Stimulated activated CD4-positive, alpha-beta T cell treated with anti-CD3 and anti-CD28 coated beads, Interleukin-15, amount 100 ng/mL, for 48 hours (primary cell): ENCODE results near the gene C6orf136.
"Not testable (repeated sequence)": the region's sequence is repeated elsewhere in the genome, so short reads cannot be mapped to it uniquely, and the experiment has no call there.

ENCODE experiments used
- DNase-seq, 2 donors: peaks; one replicate each; pipeline ENCODE4 v3.0.0-alpha.2; 2020; ENCODE audit warnings: low read depth in 2 of 2

The C6orf136 gene

DNA sequence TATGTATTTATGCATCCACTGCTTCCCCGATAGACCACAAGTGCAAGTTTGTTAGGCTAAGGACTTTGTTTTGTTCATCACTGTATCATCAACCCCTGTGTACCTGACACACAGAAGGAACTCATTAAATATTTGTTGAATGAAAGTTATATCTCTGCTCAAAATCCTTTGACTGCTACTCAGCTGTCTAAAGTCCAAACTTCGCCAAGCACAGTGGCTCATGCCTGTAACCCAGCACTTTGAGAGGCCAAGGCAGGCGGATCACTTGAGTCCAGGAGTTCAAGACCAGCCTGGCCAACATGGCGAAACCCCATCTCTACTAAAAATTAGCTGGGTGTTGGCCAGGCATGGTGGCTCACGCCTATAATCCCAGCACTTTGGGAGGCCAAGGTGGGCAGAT, 11.0 kb downstream of the C6orf136 start:
- not testable (repeated sequence) for DNase-seq

DNA sequence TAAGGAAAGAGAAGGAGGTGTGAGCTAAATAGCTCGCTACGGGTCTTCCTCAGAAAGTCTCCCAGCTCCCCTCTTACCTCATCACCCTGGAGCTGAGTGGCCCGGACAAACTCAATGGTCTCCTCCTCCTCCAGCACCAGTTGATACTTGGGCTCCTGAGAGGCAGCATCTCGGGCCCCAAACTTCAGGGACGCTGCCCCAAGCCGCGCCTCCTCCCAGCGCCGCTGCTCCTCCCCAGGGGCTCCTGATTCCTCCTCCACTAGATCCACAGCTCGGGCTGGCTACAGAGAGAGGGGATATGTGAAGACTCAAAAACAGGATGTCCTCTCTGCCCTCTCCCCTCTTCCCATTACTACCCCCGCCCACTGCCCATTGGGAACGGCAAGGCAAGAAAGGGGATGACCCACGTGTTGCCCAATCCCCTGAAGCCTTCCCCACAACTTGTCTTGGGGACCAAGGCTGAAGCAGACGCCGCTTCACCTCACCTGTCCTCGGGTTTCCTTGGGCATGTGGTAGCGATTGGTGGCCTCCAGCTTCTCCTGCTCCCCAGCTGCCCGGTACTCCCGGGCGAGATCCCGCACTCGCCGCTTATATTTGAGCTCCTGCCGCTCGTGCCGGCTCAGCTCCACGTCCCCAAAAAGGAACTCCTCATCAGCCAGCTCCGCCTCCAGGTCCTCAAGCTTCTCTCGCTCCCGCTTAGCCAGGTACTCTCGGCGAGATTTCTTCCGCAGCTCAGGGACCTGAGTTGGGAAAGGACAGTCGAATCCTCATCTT, 18.2 kb downstream of the C6orf136 start:
- DNase-seq: no peak

DNA sequence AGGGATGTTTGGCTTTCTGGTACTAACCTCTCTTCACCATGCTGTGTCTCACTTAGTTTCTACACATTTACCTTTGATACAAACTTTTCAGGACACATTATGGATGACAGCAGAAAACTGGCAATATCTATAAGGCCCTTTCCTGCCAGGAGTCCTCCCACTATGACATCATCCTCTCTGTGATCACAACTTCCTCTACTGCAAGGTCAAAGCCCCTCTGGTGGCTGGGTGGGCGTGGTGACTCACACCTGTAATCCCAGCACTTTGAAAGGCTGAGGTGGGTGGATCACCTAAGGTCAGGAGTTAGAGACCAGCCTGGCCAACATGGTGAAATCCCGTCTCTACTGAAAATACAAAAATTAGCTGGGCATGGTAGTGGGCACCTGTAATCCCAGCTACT, 19.4 kb downstream of the C6orf136 start:
- peak in 1 of 2 donors; percentile 29 for DNase-seq

DNA sequence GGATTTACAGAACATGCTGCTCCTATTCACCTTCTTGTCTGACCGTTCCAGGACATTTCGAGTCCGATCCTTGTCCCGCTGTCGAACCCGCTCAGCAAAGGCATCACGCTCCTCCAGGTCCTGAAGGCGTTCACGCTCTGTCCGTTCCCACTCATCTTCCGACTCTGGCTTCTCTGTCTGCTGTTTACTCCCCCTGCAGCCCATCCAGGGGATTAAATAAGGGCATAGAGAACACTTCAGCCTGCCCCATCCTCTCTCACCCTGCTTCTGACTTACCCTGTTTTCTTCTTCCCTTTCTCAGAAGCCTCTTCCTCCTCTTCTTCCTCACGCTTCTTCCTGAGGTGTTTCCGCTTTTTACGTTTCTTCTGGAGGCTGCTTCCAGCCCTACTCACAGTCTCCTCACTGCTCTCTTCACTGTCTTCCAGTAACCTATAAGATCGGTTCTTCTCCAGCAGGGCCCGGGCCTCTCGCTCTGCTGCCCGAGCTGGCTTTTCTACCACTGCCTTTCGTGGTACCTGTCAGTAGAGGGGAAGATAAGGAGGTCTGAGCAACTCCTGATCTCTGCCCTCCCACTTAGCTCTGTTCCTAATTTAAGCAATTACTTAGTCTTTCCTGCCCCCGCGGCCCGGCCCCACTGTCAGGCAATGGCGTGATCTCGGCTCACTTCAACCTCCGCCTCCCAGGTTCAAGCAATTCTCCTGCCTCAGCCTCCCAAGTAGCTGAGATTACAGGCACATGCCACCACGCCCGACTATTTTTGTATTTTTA, 24.0 kb downstream of the C6orf136 start:
- DNase-seq: no peak

DNA sequence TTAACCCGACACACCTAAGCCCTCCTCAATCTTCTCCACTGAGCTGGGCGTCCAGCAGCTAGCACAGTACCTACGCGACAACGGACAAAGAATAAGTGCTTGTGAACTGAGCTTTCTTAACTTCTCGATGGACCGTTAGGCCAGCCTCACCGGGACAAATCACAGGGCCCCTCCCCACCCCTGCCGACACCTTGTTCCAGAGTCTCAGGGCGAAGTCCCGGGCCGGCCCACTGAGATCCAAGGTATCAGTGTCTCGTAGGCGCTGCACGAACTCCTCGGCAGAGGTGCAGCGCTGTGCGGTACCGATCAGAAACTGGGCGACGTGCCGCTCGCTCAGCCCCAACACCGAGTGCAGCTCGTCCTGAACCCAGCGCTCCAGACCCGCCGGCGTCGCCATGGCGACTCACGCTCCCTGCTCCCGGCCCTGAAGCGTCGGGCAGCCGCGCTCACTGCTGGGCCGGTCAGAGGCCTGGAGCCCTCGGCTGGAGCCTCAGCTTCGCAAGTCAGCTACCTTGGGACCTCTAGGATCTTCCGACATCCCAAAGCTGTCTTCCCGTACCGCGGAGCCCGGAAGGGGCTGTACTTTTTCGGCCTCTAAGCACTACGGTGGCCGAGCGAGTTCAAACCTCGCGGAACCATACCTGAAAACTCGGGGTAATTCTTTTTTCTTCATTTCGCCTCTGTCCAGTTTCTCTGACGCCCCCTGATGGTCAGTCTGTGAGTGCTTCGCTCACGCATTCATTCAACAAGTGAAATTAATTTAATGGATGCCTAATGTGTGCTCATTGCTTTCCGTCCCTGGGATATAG, 25.7 kb downstream of the C6orf136 start, which contains the start of gene DHX16:
Gene DHX16, minus strand, starts transcription at position 562 of the 809 bp plus-strand sequence. Its CDS starts 165 bp downstream, at position 397.
- peak; percentile 77 to 89 for DNase-seq

DNA sequence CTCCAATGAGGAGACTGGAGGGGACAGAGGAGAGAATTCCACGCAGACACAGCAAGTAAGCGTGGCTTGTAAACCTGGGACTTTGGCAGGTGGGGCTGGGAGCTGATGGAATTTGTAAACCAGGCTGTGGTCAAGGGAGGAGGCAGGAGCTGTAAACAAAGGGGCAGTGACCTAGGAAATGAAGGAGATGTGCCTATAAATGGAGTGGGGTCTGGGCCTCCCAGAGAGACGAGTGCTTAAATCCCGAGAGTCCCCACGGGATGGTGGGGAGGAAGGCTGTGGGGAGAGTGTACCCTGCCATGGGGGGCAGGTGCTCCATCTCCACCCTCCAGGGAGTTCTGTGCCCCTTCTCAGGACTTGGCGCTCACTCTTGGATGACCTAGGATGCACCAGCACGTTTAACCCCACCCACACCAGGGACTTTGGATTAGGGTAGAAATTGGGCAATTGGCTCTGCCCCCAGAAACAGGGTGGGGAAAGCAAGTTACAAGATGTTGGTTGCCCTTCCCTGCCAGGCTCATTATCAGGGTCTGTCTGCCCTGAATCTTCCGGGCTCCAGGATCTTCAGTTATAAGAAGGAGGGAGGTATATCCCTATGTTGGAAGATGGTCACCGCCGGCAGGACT, 29.8 kb downstream of the C6orf136 start:
- no peak for DNase-seq

DNA sequence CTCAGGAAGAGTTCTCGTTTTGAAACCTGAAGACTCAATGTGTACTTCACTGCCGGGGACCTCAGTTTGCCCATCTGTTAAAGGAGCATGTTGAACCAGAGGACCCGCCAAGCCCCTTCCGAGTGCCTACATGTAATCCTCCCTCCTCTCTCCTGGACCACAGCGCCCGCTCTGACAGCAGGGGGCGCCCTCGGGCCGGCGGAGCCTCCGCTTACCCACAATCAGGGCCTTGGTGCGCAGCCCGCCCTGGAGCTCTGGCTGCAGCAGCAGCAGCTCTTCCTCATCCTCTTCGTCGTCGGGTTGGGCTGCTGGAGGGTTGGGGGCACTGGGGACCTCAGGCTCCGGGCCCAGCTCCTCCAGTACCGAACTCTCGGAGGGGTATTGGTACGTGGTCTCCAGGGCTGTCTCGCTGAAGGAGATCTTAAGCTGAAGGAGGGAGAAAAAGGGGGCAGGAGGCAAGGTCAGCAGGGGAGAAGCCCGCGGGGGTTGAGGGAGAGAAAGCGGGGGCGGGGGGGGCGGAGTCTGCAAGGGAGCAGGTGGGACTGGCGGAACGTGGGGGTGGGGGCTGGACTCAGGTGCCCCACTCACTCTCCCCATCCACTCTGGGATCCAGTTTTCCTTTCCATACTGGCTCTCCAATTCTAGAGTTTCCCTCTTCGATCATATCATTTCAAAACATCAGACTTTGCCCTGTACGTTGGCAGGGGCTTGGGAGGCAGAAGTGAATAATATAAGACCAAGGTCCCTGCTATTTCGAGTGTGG, 32.2 kb downstream of the C6orf136 start:
- peak; percentile 80 to 90 for DNase-seq

DNA sequence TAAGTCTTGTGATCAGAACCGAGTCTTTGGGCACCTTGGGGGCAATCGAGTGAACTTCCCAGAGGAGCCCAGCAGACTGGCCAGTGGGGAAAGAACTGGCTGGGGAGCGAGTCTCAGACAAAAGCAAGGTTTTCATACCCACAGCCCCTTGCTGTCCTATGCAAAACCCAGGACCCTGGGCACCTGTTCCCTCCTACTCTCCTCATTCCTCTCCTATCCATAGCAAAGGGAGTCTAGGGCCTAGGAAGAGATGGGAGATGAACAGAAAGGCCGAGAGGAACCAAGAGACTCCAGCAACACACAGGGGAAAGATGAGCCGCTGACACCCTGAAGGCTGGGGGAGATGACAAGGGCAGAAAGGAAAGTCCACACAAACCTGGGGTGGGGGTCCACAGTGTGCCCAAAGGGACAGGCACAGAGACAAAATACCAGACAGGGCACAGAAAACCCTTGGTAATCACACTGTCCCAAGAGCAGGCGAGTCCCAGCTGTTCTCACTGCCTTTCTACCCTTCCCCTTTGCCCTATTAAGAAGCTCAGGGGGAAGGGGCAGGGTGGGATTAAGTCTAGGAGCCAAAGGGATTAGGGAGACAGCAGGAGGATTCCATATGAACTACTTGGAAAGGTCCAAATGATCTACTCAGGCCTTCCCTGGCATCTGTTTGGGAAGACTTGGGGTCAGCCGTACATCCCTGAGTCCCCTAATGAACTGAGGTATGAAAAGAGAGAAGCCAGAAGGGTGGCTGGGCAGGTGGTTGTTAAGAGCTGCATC, 33.0 kb downstream of the C6orf136 start:
- no peak for DNase-seq

DNA sequence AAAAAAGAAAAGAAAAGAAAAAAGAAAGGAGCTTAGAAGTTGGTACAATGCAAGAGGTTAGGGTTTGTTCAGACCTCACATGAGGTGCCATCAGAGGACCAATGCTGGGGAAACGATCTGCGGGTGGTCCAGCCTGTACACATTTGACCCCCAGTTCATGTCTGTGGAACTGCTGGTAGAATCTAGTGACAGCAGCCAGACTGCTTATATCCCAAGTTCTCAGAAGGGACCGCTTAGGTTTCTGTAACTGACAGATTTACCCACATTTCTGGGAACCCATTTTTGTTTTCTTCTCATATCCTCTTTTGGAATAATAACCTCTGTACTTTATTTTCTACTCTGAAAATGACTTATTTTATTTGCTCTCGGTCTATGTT, 34.8 kb downstream of the C6orf136 start:
- DNase-seq: no peak

DNA sequence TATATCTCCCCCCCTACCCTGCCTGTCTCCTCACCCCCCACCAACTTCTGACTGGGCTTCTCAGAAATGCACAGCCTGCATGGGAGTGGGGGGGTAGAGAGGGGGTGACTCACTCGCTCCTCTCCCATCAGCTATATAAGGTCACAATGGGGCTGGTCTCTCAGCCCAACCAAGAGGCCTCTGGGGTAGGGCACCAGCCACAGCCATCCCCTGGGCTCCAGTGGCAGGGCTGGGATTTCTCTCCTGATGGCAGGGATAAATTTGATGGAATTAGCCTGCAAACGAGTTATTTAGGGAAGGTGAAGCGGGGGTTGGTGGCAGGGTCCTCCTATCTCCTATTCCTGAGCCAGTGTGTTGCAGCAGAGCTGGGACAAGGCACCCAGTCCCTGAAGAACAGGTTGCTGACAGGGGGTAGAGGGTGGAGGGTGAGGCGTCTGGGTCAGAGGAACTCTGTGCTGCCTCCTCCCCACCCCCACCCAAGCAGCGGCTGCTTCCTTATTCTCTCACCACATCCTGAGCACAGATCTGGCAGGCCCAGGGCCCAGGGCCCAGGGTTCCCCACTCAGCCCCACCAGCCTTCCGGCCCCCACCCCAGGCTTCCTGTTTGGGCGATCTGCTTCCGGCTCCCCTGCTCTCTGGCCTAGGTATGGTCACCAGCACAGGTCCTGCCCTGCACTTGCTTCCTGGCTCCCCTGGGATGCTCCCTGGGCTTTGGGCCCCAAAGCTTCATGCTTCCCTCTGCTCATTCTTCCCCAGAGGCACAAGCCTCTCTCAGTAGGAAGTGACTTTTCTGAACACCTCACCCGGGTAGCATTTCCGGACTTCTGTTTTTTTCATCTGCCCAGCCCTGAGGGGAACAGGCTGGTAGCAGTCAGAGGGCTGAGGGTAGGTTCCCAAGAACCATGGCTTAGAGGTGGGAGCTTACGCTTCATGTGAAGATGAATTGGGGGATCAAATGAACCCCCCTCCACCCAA, 35.5 kb downstream of the C6orf136 start:
- DNase-seq: peak; percentile 82

DNA sequence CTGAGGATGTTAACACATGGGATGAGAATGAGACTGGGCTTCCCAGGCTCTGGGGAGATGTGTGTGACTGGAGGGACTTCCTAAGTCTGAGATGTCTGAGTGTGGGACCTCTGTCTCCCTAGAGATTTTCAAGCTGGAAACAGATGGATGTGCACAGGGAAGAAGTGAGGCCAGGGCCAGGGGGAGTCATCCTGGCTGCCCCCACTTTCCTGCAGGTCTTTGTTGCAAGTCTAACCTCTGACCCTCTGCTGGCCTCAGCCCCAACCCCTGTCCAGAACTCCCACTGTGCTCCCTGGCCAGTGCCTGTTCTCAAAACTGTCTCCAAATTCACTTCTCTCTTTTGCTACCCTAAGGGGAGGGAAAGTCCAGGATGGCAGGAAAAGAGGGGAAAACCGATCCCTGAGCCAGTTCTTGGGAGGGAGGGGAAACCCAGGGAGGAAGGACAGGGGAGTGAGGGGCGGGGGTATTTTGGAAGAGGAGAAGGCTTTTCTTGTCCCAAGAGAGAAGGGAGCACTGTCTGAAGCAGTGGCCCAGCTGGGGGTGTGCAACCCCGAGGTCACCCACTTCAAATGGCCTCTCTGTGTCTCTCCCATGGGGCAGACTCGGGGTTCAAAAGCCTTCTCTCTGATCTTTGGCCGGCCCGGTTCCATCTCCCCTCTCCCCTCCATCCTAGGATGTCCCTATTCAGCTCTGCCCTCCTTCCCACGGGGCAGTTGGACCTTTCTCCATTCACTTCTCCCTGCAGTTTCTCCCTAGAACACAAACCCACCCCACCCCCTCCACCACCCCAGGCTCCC, 36.4 kb downstream of the C6orf136 start:
- DNase-seq: no peak

DNA sequence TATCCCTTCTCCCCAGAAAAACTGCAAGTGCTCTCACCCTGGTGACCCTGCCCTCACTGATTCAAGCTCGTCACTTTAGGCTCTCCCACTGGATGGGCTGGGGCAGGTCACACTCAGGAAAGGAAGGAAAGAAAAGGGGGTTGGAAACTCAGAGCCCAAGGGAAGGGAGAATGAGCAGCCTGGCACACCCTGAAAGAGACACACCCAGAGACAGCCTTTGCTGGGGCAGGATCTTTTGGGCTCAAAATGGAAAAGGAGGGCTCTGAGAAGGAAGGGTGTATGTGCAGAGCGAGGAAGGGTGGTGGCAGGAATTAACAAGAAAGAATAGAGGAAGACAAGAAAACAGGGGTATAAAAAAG, 37.0 kb downstream of the C6orf136 start:
- DNase-seq: no peak

DNA sequence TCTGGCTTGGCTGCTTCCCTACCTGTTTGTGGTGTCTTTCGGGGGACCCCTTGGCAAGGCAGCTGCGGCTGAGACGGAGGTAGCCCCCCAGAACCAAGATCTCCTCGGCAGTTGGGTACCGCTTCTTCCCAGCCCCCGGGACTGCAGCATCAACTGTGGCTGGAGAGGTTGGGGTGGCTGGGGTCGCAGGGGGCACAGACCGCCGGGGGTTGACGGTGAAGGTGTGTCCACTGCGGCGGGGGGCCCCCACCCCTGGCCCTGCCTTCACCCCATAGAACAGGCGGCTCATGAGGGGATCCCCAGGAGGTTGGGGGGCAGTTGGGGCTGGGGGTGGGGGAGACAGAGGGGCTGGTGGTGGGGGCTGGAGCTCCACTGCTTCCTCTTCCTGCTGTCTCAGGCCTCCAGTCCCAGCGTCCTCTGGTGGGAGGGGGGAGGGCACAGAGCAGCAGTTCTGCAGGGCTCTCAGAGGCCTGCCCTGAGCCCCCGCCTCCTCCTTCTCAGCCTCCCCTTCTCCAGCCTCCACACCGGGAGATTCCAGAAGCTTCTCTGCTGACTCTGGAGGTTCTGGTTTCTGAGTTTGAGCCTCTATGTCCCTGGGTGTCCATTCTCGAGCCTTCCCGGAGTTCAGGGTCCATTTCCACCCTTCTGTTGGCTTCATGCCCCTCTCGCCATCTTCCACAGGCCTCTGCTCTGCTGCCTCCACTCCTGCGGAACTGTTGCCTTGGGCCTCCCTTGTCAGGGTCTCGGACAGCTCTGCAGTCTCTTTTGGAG, 37.6 kb downstream of the C6orf136 start:
- peak in 1 of 2 donors; percentile 24 for DNase-seq

DNA sequence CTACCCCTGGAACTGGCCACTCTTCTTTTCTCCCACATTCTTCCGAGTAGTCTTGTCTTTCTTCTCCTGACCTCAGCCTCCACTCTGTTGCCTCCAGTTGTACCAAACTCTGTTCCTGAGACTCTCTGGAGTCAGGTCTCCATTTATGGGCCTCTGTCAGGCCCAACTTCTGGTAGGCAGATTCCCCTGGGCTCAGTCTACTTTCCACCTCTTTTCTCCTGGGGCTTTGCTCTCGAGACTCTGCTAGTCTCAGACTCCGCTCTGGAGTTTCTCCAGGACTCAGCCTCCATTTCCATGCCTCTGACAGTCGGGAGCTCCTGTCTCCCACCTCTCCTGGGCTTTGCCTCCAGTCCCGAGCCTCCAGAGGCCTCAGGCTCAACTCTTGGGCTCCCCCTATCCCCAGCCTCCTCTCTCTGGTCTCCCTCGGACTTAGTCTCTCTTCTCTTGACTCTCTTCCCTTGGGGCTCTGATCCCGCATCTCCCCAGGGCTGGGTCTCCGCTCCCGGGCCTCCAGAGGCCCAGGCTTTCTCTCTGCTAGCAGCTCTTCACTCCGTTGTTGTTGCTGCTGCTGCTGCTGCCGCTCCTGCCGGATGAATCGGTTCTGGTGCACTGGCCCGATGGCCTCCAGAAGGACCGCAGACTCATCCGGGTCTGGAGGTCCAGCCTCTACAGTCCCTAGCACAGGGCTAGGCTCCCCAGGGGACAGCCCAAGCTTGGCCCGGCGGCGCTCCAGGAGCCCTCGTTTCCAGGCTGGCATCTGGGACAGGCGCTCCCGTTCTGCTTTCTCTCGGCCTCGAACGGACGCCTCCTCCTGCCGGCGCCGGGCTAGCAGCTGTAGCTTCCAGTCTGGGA, 38.5 kb downstream of the C6orf136 start:
- DNase-seq: no peak

DNA sequence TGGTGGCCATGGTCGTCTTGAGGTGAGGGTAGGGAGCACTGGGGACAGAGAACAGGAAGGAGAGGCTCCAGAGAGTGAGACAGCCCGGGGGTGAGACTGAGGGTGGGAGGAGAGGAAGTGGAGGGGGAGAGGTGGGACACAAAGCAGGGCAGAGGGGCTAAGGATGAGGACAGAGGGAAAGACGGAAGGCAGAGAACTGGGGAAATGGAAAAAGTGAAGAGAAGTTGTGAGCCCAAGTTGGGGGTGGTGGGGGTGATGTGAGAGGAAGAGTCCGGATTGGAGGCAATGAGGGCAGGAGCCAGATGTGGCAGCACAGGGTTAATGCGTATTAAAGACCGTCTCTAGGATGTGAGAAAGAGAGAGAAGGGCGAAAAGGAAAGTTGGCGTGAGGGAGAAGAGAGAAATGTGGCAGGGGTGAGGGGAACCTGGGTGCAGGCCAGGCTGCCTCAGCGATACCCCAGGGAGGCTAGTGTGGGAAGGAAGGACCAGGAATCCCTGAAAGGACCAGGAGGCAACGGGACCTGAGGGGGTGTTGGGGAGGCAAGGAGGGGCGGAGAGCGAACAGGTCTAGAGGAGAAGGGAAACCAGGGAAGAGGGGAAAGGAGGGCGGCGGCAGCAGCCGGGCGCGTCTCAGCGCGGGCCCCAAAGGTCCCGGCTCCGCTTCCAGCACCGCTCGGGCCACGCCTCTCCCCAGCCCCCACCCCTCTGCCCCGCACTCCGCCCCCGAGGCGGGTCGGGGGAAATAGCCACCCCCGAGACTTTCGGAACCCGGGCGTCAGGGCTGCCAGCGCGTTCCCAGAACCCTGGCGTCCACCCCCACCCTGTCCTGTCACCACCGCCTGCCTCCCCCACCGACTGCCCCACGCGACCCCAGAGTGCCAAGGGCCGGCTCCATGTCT, 39.3 kb downstream of the C6orf136 start, which contains the start of gene PPP1R18:
Gene PPP1R18, minus strand, starts transcription at position 637 of the 899 bp plus-strand sequence. Its CDS starts 627 bp downstream, at position 10.
- peak; percentile 69 to 83 for DNase-seq
